Neural cell (in vitro differentiated cells): ENCODE data around the gene CDK9.
"Not testable (repeated sequence)": the region's sequence is repeated elsewhere in the genome, so short reads cannot be mapped to it uniquely, and the experiment has no call there.

Source experiments
- EP300 ChIP-seq: fragments of 450-650 bp; conservative IDR thresholded peaks from 2 replicates; pipeline ENCODE4 v1.6.1; 2014; ENCODE audit warnings: antibody characterized with exemption, mild to moderate bottlenecking, moderate library complexity; ENCODE audit not compliant: poor library complexity, severe bottlenecking
- EZH2 ChIP-seq: fragments of 200-600, 300-800 bp; shearing (Covaris generic), sonication (generic); IDR thresholded peaks from 2 replicates; pipeline ENCODE4 v1.6.1; 2014; ENCODE audit warnings: antibody characterized with exemption, low read length, borderline replicate concordance, mild to moderate bottlenecking; ENCODE audit not compliant: insufficient read depth, poor library complexity, severe bottlenecking
- MXI1 ChIP-seq: fragments of 450-650 bp; conservative IDR thresholded peaks from 2 replicates; pipeline ENCODE4 v1.6.1; 2014; ENCODE audit warnings: antibody characterized with exemption, mild to moderate bottlenecking; ENCODE audit not compliant: poor library complexity, severe bottlenecking
- POLR2AphosphoS5 ChIP-seq: IDR thresholded peaks from 2 replicates; pipeline ENCODE4 v1.6.1; 2012
- RAD21 ChIP-seq: fragments of 450-650 bp; conservative IDR thresholded peaks from 2 replicates; pipeline ENCODE4 v1.6.1; 2014; ENCODE audit warnings: antibody characterized with exemption, mild to moderate bottlenecking, moderate library complexity
- REST ChIP-seq: IDR thresholded peaks from 2 replicates; pipeline ENCODE4 v1.6.1; 2012; ENCODE audit warnings: borderline replicate concordance
- SMC3 ChIP-seq: fragments of 450-650 bp; conservative IDR thresholded peaks from 2 replicates; pipeline ENCODE4 v1.6.1; 2014; ENCODE audit warnings: antibody characterized with exemption, mild to moderate bottlenecking, moderate library complexity; ENCODE audit not compliant: poor library complexity
- TAF1 ChIP-seq: IDR thresholded peaks from 2 replicates; pipeline ENCODE4 v1.6.1; 2012; ENCODE audit warnings: low read depth
- TF ChIP-seq, protein P1 (sequence below): fragments of 450-650 bp; IDR thresholded peaks from 2 replicates; pipeline ENCODE4 v1.5.1; 2014; ENCODE audit warnings: antibody characterized with exemption, mild to moderate bottlenecking, moderate library complexity; ENCODE audit not compliant: poor library complexity, severe bottlenecking

GRCh38 chr9:127836561-127836960 is 50.7 kb downstream of the CDK9 start:
- TF ChIP-seq REST, TAF1, EZH2, POLR2AphosphoS5, RAD21, EP300, MXI1, SMC3: not testable (repeated sequence)
- TF ChIP-seq, protein P1, sequence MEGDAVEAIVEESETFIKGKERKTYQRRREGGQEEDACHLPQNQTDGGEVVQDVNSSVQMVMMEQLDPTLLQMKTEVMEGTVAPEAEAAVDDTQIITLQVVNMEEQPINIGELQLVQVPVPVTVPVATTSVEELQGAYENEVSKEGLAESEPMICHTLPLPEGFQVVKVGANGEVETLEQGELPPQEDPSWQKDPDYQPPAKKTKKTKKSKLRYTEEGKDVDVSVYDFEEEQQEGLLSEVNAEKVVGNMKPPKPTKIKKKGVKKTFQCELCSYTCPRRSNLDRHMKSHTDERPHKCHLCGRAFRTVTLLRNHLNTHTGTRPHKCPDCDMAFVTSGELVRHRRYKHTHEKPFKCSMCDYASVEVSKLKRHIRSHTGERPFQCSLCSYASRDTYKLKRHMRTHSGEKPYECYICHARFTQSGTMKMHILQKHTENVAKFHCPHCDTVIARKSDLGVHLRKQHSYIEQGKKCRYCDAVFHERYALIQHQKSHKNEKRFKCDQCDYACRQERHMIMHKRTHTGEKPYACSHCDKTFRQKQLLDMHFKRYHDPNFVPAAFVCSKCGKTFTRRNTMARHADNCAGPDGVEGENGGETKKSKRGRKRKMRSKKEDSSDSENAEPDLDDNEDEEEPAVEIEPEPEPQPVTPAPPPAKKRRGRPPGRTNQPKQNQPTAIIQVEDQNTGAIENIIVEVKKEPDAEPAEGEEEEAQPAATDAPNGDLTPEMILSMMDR = not testable (repeated sequence)
